ENCODE results near the gene ZWILCH.
"Not testable (repeated sequence)": the region's sequence is repeated elsewhere in the genome, so short reads cannot be mapped to it uniquely, and the experiment has no call there.

ZWILCH gene

DNA sequence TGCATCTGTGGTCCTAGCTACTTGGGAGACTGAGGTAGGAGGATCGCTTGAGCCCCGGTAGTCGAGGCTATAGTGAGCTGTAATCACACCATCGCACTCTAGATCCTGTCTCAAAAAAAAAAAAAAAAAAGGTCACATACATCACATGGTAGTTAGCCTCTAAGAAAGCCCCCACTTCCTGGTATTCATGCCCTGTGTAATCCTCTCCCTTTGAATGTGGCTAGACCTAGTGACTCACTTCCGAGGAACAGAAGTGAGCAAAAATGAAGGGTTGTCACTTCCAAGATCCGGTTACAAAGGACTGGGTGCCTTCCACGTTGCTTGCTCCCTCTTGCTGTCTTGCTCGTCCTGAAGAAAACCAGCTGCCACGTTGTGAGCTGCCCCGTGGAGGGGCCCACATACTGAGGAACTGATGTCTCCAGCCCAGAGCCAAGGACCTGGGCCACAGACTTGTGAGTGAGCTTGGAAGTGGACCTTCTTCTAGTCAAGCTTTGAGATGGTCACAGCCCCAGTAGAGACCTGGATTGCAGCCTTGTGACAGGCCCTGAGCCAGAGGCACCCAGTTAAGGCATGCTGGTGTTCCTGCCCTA lies 73.3 kb downstream of the ZWILCH start:
- no peak for DNase-seq (ENCODE audit: extremely low read depth in 1 of 2, low read depth in 1 of 2)

DNA sequence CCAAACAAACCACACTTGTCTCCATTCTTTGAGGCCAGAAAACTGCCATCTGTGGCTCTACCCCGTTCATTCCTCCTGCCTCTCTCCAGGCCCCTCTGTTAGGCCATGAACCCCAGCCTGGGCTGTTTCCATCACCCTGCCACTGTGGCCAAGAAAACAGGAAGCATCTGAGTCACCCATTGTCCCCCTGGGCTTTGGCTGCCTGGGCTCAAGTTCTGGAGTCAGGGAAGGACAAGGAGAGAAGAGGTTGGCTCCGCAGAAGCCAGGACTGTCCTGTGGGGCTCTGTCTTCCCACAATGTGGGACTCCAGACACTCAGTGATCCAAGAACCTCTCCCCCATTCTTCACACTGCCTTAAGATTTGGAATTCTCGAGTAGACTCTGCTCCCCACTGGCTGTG lies 75.5 kb downstream of the ZWILCH start:
- no peak for DNase-seq (ENCODE audit: extremely low read depth in 1 of 2, low read depth in 1 of 2)

DNA sequence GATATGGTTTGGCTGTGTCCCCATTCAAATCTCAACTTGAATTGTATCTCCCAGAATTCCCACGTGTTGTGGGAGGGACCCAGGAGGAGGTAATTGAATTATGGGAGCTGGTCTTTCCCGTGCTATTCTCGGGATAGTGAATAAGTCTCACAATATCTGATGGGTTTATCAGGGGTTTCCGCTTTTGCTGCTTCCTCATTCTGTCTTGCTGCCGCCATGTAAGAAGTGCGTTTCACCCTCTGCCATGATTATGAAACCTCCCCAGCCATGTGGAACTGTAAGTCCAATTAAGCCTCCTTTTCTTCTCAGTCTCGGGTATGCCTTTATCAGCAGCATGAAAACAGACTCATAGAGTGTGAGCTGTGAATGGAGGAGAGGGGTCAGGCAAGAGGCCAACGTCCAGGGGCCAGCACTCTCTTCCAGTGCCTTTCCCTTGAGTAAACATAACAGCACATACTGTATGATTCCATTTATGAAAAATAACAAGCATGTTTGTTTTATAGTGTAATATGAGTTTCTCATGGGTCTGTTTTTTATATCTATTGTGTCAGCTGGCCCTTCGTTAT lies 76.9 kb downstream of the ZWILCH start:
- DNase-seq (ENCODE audit: extremely low read depth in 1 of 2, low read depth in 1 of 2) = no peak

- no peak for DNase-seq (ENCODE audit: extremely low read depth in 1 of 2, low read depth in 1 of 2)
These were observed 81.2 kb downstream of the ZWILCH start for GRCh38 chr15:66586155-66586976.

DNA sequence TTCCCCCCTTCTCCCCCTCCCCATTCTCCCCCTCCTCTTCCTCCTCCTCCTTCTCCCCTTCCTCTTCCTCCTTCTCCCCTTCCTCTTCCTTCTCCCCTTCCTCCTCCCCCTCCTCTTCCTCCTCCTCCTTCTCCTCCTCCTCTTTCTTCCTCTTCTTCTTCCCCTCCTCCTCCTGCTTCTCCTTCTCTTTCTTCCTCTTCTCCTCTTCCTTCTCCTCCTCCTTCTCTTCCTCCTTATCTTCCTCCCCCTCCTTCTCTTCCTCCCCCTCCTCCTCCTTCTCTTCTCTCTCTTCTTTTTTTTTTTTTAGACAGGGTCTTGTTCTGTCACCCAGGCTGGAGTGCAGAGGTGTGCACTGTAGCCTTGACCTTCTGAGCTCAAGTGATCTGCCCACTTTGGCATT lies 81.9 kb downstream of the ZWILCH start:
- DNase-seq (ENCODE audit: extremely low read depth in 1 of 2, low read depth in 1 of 2) = no peak

- no peak for DNase-seq (ENCODE audit: extremely low read depth in 1 of 2, low read depth in 1 of 2)
These were observed 82.6 kb downstream of the ZWILCH start for GRCh38 chr15:66587749-66588148.

DNA sequence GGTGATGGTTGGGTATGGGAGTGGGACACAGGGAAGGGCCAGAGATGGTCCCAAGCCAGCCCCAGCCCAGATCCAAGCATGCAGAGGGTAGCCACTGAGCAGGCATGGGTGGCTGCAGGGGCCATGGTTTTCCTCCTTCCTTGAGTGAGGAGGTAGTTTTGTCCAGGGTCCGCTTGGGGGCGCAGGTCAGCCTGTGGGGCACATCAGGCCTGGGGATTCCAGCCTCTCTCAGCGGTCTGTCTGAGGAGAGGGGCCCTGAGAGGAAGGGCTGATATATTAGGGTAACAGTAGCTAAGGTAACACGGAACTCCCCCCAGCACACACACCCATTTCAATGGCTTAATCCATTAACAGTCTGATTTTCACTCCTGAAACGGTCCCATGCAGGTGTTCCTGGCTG lies 83.4 kb downstream of the ZWILCH start:
- DNase-seq (ENCODE audit: extremely low read depth in 1 of 2, low read depth in 1 of 2) = no peak

DNA sequence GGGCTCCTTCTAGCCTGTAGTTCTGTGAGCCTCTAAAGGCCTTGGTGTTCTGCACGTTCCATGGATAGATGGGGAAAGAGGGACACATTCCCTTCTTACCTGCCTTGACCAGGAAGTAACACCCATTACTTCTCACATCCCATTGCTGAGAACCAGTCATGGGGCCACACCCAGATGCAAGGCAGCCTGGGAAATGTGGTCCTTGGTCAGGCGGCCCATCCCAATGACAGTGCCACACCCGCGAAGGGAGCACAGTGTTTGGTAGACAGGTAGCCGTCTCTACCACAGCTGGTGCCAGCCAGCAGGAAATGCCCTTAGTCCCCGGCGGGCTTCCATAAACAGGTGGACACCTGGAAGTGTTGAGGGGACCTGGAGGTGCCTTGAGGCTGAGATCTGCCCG lies 83.8 kb downstream of the ZWILCH start:
- DNase-seq (ENCODE audit: extremely low read depth in 1 of 2, low read depth in 1 of 2) = no peak

DNA sequence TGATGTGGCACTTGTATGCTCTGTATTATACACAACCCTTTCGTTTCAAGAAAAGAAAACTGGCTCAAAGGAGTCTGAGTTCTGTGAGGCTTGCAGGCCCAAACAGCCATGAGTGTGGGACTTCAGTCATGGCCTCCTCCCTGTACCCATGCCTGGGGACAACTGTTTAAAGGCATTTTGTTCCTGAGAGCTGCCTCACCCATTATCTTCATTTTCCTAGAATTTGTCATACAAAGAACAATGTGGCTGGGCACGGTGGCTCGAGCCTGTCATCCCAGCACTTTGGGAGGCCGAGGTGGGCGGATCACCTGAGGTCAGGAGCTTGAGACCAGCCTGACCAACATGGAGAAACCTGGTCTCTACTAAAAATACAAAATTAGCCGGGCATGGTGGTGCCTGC lies 84.3 kb downstream of the ZWILCH start:
- not testable (repeated sequence) for DNase-seq (ENCODE audit: extremely low read depth in 1 of 2, low read depth in 1 of 2)

DNA sequence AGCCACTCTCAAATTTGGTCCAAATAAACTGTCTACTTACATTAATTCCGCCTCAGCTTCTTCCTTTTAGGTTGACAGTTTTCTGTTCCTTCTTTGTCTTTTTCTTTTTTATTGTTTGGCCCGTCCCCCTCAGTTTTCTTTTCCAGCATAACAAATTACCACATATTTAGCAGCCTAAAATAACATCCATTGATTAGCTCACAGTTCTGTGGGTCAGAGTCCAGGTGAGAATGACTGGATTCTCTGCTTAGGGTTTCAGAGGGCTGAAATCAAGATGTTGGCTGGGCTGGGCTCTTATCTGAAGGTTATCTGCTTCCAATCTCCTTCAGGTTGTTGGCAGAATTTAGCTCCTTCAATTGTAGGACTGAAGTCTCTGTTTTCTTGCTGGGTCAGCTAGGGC lies 85.3 kb downstream of the ZWILCH start:
- no peak for DNase-seq (ENCODE audit: extremely low read depth in 1 of 2, low read depth in 1 of 2)

- no peak for DNase-seq (ENCODE audit: extremely low read depth in 1 of 2, low read depth in 1 of 2)
These were observed 86.3 kb downstream of the ZWILCH start for GRCh38 chr15:66591322-66591862.

DNA sequence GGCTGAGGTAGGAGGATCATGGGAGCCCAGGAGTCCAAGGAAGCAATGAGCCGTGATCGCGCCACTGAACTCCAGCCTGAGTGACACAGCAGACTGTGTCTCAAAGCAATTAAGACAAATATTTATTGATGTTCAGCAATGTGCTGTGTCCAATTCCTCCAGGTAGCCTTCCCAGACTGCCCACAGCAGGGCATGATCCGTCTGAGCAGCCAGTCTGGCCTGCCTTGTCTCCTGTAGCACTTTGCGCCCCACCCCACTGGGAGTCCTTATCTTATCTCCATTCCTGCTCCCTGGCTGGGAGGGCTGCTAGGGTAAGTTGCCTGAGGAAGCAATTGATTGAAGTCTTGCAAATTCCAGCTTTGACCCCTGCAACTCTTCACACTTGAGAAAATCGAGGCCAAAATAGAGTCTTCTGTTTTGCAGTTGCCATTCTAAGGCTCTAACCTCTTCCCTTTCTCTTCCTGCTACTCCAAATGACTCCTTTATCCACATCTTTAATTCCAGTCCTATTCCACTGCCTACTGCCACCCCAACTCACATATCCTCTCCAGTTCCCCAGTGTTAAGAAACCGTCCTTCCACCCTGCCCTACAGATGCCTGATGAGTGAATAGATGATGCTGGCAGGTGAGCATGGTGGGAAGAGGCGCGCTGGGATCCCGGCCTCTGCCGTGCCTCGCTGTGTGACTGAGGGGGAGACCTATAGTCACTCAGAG lies 87.5 kb downstream of the ZWILCH start:
- no peak for DNase-seq (ENCODE audit: extremely low read depth in 1 of 2, low read depth in 1 of 2)

- no peak for DNase-seq (ENCODE audit: extremely low read depth in 1 of 2, low read depth in 1 of 2)
These were observed 88.2 kb downstream of the ZWILCH start for GRCh38 chr15:66593219-66593780.

- no peak for DNase-seq (ENCODE audit: extremely low read depth in 1 of 2, low read depth in 1 of 2)
These were observed 89.2 kb downstream of the ZWILCH start for GRCh38 chr15:66594344-66594743.

GRCh38 chr15:66594836-66595235 lies 89.7 kb downstream of the ZWILCH start:
- no peak for DNase-seq (ENCODE audit: extremely low read depth in 1 of 2, low read depth in 1 of 2)

DNA sequence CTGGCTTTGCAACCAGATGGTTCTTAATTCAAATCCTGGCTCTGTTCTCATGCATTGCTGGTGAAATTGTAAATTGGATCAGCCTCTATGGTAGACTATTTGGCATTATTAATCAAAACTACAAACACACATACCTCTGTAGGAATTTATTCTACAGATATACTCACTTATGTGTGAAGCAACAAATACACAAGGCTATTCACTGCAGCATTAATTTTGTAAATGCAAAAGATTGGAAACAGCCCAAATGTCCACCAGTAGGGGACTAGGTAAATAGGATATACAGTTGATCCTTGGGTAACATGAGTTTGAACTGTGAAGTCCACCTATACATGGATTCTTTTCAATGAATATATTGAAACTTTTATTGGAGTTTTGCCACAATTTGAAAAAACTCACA lies 90.2 kb downstream of the ZWILCH start:
- no peak for DNase-seq (ENCODE audit: extremely low read depth in 1 of 2, low read depth in 1 of 2)

- no peak for DNase-seq (ENCODE audit: extremely low read depth in 1 of 2, low read depth in 1 of 2)
These were observed 90.9 kb downstream of the ZWILCH start for GRCh38 chr15:66595931-66596545.

DNA sequence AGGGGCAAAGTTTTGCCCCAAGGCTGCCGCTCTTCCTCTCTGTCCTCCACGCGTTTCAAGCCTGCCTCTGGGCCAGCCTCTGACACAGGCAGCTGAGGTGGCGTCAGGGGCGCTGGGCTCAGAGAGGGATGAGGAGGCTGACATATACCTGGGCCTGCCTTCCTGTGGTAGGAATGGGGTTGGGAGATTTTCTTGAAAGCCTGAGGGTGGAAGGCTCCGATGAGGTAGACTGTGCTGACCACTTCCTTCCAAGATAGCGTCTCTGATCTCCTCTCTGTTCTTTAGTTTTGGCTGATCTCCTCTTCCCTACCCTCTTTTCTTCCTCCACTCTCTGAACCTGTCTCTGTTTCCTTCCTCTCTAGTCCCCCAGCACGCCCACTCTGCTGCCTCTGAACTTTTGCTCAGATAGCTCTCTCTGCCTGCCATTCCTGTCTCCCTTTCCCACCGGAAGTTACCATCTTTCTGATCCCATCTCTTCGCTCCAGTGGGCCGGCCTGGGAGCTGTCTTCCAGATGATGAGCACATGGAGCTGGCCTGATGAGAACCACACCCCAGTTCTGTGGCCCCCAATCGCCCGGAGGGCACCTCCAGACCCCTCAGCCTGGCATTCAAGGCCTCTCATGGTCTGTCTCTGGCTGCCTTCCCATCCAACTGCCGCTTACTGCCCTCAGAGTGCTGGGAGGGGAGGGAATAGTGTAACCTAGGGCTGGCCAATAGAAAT lies 93.1 kb downstream of the ZWILCH start:
- no peak for DNase-seq (ENCODE audit: extremely low read depth in 1 of 2, low read depth in 1 of 2)
